MCF 10A (cell line): Measurements from ENCODE around the gene VPS37C. TPM values are rescaled to one million over a fixed set of nuclear protein-coding genes. Genes with fewer than 3 reads are reported as not detected.

ENCODE experiments used
- BruUV-seq: library from RNA; stranded (reverse); fragments of 400-500 nt; replicated peaks from 2 replicates; lab custom pipeline; 2021; lab: Mats Ljungman, UMichigan
- CTCF ChIA-PET: fragments of 300-600 bp; sonication (Branson Sonifier 250); formaldehyde crosslinking; extraction: SDS; loops from one replicate; lab custom pipeline; 2021; ENCODE audit warnings: antibody characterized with exemption, inconsistent platforms; lab: Yijun Ruan, JAX
- POLR2A ChIA-PET: fragments of 300-600, 350-650 bp; sonication (Branson Sonifier 250); formaldehyde crosslinking; extraction: SDS; loops from one replicate; lab custom pipeline; 2020; ENCODE audit warnings: antibody characterized with exemption, inconsistent platforms; lab: Yijun Ruan, JAX
- DNase-seq: peaks from one replicate; pipeline ENCODE4 v3.0.0-alpha.2; 2018; ENCODE audit not compliant: unreplicated experiment
- H3K27ac Mint-ChIP-seq: one replicate; pipeline ENCODE4 v1.8.0; 2022; ENCODE audit warnings: mild to moderate bottlenecking, low read depth, mixed read lengths; ENCODE audit not compliant: unreplicated experiment
- H3K27me3 Mint-ChIP-seq: one replicate; pipeline ENCODE4 v1.8.0; 2022; ENCODE audit warnings: mixed read lengths; ENCODE audit not compliant: insufficient read depth, unreplicated experiment
- H3K36me3 Mint-ChIP-seq: one replicate; pipeline ENCODE4 v1.8.0; 2022; ENCODE audit warnings: mild to moderate bottlenecking, moderate library complexity, mixed read lengths; ENCODE audit not compliant: insufficient read depth, unreplicated experiment
- H3K4me1 Mint-ChIP-seq: one replicate; pipeline ENCODE4 v1.8.0; 2022; ENCODE audit warnings: mixed read lengths; ENCODE audit not compliant: insufficient read depth, unreplicated experiment
- H3K4me3 Mint-ChIP-seq: one replicate; pipeline ENCODE4 v1.8.0; 2022; ENCODE audit warnings: mild to moderate bottlenecking, moderate library complexity, mixed read lengths; ENCODE audit not compliant: unreplicated experiment
- H3K9me3 Mint-ChIP-seq: one replicate; pipeline ENCODE4 v1.8.0; 2022; ENCODE audit warnings: mixed read lengths; ENCODE audit not compliant: unreplicated experiment
- intact Hi-C: fragments of 100-400 bp; cut with micrococcal nuclease; formaldehyde crosslinking; loops from 2 replicates; pipeline ENCODE4 v1.14.1; 2022
- total RNA-seq: library from RNA; stranded (reverse); gene quantifications from 2 replicates; pipeline ENCODE4 v1.2.3, GENCODE V29; 2022
- TF ChIP-seq, protein P1 (sequence below): fragments of 200-600 bp; IDR thresholded peaks from one replicate; pipeline ENCODE4 v1.8.0; 2022; ENCODE audit warnings: antibody characterized with exemption, mild to moderate bottlenecking; ENCODE audit not compliant: unreplicated experiment

Gene VPS37C
- total RNA-seq, 1 experiment from 2014 or later: 23.3 TPM

DNA sequence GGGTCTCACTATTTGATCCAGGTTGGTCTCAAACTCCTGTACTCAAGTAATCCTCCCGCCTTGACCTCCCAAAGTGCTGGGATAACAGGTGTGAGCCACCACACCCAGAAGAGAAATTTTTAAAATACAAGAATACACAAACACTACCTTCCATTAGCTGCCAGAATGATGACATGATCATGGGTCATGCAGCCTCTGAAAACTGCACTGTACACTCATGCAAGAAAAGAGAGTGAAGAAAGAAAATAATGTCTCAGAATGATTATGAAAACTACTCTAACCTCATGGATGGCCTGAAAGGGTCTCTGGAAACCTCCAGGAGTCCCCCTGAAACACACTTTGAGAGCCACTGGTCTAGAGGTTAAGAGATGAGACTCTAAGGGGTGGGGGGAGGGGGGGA is 18.8 kb downstream of the VPS37C start:
- intact Hi-C loops: no loop called here
- TF ChIP-seq, protein P1, sequence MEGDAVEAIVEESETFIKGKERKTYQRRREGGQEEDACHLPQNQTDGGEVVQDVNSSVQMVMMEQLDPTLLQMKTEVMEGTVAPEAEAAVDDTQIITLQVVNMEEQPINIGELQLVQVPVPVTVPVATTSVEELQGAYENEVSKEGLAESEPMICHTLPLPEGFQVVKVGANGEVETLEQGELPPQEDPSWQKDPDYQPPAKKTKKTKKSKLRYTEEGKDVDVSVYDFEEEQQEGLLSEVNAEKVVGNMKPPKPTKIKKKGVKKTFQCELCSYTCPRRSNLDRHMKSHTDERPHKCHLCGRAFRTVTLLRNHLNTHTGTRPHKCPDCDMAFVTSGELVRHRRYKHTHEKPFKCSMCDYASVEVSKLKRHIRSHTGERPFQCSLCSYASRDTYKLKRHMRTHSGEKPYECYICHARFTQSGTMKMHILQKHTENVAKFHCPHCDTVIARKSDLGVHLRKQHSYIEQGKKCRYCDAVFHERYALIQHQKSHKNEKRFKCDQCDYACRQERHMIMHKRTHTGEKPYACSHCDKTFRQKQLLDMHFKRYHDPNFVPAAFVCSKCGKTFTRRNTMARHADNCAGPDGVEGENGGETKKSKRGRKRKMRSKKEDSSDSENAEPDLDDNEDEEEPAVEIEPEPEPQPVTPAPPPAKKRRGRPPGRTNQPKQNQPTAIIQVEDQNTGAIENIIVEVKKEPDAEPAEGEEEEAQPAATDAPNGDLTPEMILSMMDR: no peak
- no peaks in the 10 kb centered on the region for H3K4me1 Mint-ChIP-seq
- ChIA-PET CTCF (interaction anchor here (0.7 to 4.8 kb wide), 3 partner anchors 13 to 311 kb away, joined by 3 to 34 read pairs (median 10); no protein-coding TSS in a partner anchor), POLR2A (no interaction called here)
- H3K36me3 Mint-ChIP-seq: no peaks in the 10 kb centered on the region
- no peak for DNase-seq
- BruUV-seq: no TSS peak
- no peak overlapping the region for H3K27ac Mint-ChIP-seq
- no peaks in the 10 kb centered on the region for H3K9me3 Mint-ChIP-seq
- H3K27me3 Mint-ChIP-seq: no peaks in the 10 kb centered on the region
- no peak overlapping the region for H3K4me3 Mint-ChIP-seq

DNA sequence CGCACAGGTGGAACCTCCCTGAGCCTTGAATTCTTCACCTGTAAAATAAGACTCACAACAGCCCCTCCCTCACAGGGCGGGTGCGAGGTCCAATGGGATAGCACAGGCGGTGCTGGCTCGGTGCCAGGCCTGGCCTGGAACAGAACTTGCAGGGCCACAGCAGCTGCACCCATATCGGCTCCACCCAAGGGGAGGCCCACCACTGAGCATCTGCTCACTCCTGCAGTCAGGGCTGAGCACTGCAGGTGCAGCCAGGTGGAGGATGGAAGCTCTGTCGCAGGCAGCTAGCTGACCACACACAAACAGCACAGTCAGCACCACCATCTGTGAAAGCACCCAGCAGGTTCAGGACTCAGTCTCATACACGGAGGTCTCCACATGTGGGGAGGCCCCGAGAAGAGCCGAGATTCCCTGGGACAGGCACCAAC is 19.6 kb downstream of the VPS37C start:
- BruUV-seq: no TSS peak
- no peak overlapping the region for H3K4me3 Mint-ChIP-seq
- TF ChIP-seq, protein P1: no peak
- no peaks in the 10 kb centered on the region for H3K9me3 Mint-ChIP-seq
- no peaks in the 10 kb centered on the region for H3K4me1 Mint-ChIP-seq
- H3K27me3 Mint-ChIP-seq: no peaks in the 10 kb centered on the region
- peaks cover 7% of the 10 kb centered on the region for H3K36me3 Mint-ChIP-seq
- no peak overlapping the region for H3K27ac Mint-ChIP-seq
- peak; percentile 12 for DNase-seq
- POLR2A ChIA-PET: no interaction called here
- CTCF ChIA-PET: interaction anchor here (0.7 to 4.8 kb wide), 4 partner anchors 12 to 311 kb away, joined by 3 to 34 read pairs (median 6); no protein-coding TSS in a partner anchor
- intact Hi-C loops: no loop called here

DNA sequence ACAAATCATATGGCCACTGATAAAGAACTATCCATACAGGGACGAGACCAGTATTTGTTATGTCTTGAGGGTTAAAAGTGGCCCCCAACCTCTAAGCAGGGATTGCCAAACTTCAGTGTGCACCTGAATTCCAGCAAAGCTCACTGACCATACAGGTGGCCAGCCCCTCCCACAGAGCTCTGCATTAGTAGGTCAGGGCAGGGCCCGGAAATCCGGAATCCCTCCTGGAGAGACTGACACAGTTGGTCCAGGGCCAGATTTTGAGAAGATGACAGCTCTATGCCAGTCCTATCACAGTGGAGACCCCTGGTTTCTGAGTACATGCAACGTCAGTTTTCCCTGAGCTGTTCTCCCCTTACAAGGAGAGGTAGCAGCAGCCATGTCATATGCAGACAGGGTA is 20.8 kb downstream of the VPS37C start:
- no peaks in the 10 kb centered on the region for H3K9me3 Mint-ChIP-seq
- TF ChIP-seq, protein P1: no peak
- intact Hi-C loops: no loop called here
- ChIA-PET POLR2A (interaction anchor here (0.9 kb wide), 1 partner anchor 217 kb away, joined by 3 read pairs; the partner anchor contains the start of gene TMEM132A), CTCF (interaction anchor here (0.9 to 4.8 kb wide), 5 partner anchors 8 to 252 kb away, joined by 3 to 34 read pairs (median 3); no protein-coding TSS in a partner anchor)
- peaks cover 7% of the 10 kb centered on the region for H3K36me3 Mint-ChIP-seq
- no peaks in the 10 kb centered on the region for H3K4me1 Mint-ChIP-seq
- DNase-seq: no peak
- H3K4me3 Mint-ChIP-seq: no peak overlapping the region
- no peak overlapping the region for H3K27ac Mint-ChIP-seq
- no peaks in the 10 kb centered on the region for H3K27me3 Mint-ChIP-seq
- no TSS peak for BruUV-seq

DNA sequence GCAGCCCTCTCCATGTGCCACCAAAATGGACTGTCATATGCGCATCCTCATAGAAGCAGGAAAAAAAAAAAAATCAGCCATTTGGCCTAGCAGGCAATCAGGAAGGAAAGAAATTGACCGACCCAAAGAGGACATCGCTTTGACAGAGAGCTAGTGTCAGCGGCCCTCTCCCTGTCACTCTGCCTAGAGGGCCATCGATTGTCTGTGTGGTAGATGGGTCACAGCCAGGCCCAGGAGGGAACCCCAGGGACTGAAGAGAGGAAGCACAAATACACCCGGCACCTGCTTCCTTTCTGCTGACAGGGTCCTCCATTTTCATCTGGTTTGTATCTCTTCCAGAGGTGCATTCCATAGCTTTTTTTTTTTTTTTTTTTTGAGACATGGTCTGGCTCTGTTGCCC is 21.8 kb downstream of the VPS37C start:
- ChIA-PET POLR2A (interaction anchor here (0.9 kb wide), 1 partner anchor 216 kb away, joined by 3 read pairs; the partner anchor contains the start of gene TMEM132A), CTCF (interaction anchor here (0.6 to 4.8 kb wide), 8 partner anchors 9 to 1189 kb away, joined by 3 to 34 read pairs (median 4); no protein-coding TSS in a partner anchor)
- Mint-ChIP-seq H3K36me3 (peaks cover 11% of the 10 kb centered on the region), H3K27me3 (no peaks in the 10 kb centered on the region), H3K4me1 (no peaks in the 10 kb centered on the region), H3K27ac (no peak overlapping the region), H3K4me3 (no peak overlapping the region), H3K9me3 (no peaks in the 10 kb centered on the region)
- TF ChIP-seq, protein P1: no peak
- intact Hi-C loops: no loop called here
- no peak for DNase-seq
- BruUV-seq: no TSS peak
